ENCODE measurements around the gene BCLAF3. TPM values are rescaled to one million over a fixed set of nuclear protein-coding genes. Genes with fewer than 3 reads are reported as not detected.

Gene BCLAF3
- total and polyA plus RNA-seq, 2 donors (not counting 3 experiments of a cell fraction or from before 2014, with no cell fraction given) = 5.0 to 5.1 TPM

- Histone ChIP-seq H3K27me3 (ENCODE audit: control insufficient read depth in 2 of 2, insufficient read depth in 2 of 2, low read length in 2 of 2) (no peaks in the 10 kb centered on the region), H2AFZ (ENCODE audit: low read depth, low read length) (no peak overlapping the region), H3K4me3 (replicated peaks in 1 of 3; ENCODE audit: insufficient read depth in 1 of 3, low read depth in 1 of 3, low read length in 3 of 3) (no peak overlapping the region), H3K9me3 (replicated peaks; ENCODE audit: control insufficient read depth, insufficient read depth, low read length) (no peaks in the 10 kb centered on the region), H4K20me1 (replicated peaks; ENCODE audit: control insufficient read depth, extremely low read depth, insufficient read depth, low read length) (no peaks in the 10 kb centered on the region), H3K27ac (ENCODE audit: insufficient read depth, low read depth, low read length) (no peak overlapping the region), H3K9me1 (replicated peaks; ENCODE audit: control insufficient read depth, extremely low read depth, insufficient read depth, low read length) (no peaks in the 10 kb centered on the region), H3K4me1 (ENCODE audit: control insufficient read depth, extremely low read depth, insufficient read depth, low read length) (peaks cover 2% of the 10 kb centered on the region), H3K4me2 (ENCODE audit: insufficient read depth, low read length) (no peak overlapping the region), H3K79me2 (ENCODE audit: control insufficient read depth, insufficient read depth, low read length) (no peaks in the 10 kb centered on the region), H3K36me3 (ENCODE audit: control insufficient read depth in 2 of 2, extremely low read depth in 1 of 2, insufficient read depth in 2 of 2, low read length in 2 of 2) (no peaks in the 10 kb centered on the region), H3K9ac (replicated peaks; ENCODE audit: extremely low read depth, insufficient read depth, low read length) (no peak overlapping the region)
- CTCF ChIA-PET = no interaction called here
- no peak for FAIRE-seq
- POLR2A ChIA-PET = no interaction called here
- no TSS peak for BruUV-seq (replicated peaks)
- TF ChIP-seq POLR2AphosphoS5 (IDR thresholded peaks at IDR 0.05; ENCODE audit: insufficient read depth, low read depth, low read length) (no peak), FOS (IDR thresholded peaks at IDR 0.05; ENCODE audit: borderline replicate concordance, insufficient read depth, low read length) (no peak), EZH2 (IDR thresholded peaks at IDR 0.05; ENCODE audit: borderline replicate concordance, low read depth, low read length, severe bottlenecking) (no peak), MYC (IDR thresholded peaks at IDR 0.05; ENCODE audit: low read depth, low read length) (no peak), GATA2 (IDR thresholded peaks at IDR 0.05; ENCODE audit: insufficient read depth, insufficient read length, low read depth, low read length) (no peak), POLR2A (IDR thresholded peaks at IDR 0.05; ENCODE audit: low read depth, low read length) (no peak), JUN (IDR thresholded peaks at IDR 0.05; ENCODE audit: borderline replicate concordance, insufficient read depth, insufficient read length, low read depth) (no peak), MAX (IDR thresholded peaks at IDR 0.05; ENCODE audit: insufficient read depth, insufficient read length) (no peak)
- TF ChIP-seq, protein P1, sequence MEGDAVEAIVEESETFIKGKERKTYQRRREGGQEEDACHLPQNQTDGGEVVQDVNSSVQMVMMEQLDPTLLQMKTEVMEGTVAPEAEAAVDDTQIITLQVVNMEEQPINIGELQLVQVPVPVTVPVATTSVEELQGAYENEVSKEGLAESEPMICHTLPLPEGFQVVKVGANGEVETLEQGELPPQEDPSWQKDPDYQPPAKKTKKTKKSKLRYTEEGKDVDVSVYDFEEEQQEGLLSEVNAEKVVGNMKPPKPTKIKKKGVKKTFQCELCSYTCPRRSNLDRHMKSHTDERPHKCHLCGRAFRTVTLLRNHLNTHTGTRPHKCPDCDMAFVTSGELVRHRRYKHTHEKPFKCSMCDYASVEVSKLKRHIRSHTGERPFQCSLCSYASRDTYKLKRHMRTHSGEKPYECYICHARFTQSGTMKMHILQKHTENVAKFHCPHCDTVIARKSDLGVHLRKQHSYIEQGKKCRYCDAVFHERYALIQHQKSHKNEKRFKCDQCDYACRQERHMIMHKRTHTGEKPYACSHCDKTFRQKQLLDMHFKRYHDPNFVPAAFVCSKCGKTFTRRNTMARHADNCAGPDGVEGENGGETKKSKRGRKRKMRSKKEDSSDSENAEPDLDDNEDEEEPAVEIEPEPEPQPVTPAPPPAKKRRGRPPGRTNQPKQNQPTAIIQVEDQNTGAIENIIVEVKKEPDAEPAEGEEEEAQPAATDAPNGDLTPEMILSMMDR (IDR thresholded peaks at IDR 0.05; ENCODE audit: extremely low read depth in 1 of 2, insufficient read depth in 1 of 2, low read depth in 1 of 2, low read length in 2 of 2) = no peak
- no peak for DNase-seq (ENCODE audit: low read depth, low spot score)
- intact Hi-C loops (cut with micrococcal nuclease) = no loop called here
- dilution Hi-C loops (cut with MboI; ENCODE audit: extremely low pct_ligation_motif_present, low sequenced_read_pairs) = no loop called here
Measured at GRCh38 chrX:19956923-19957322, 33.9 kb downstream of the BCLAF3 start.
